OCI-LY7 (cell line): ENCODE results near the gene PACSIN3. TPM values are rescaled to one million over a fixed set of nuclear protein-coding genes. Genes with fewer than 3 reads are reported as not detected.

Experiments
- BruUV-seq: library from RNA; stranded (reverse); fragments of 400-500 nt; replicated peaks from 2 replicates; lab custom pipeline; 2021; lab: Mats Ljungman, UMichigan
- CTCF ChIA-PET: fragments of 300-600 bp; sonication (Branson Sonifier 250); formaldehyde crosslinking; loops from one replicate; lab custom pipeline; 2022; ENCODE audit warnings: antibody characterized with exemption; ENCODE audit not compliant: unreplicated experiment; lab: Charles Lee
- POLR2A ChIA-PET: fragments of 300-600 bp; sonication (Branson Sonifier 250); formaldehyde crosslinking; loops from one replicate; lab custom pipeline; 2022; ENCODE audit warnings: antibody characterized with exemption; lab: Charles Lee
- DNase-seq: peaks from one replicate; pipeline ENCODE4 v3.0.0-alpha.2; 2015; ENCODE audit warnings: low spot score
- H2AFZ ChIP-seq: fragments of 200-600 bp; sonication (generic), shearing (Covaris generic); 2 replicates; pipeline ENCODE4 v1.6.1; 2014; ENCODE audit warnings: mild to moderate bottlenecking, antibody characterized with exemption, low read length, moderate library complexity
- H3K27ac ChIP-seq: fragments of 200-600 bp; sonication (generic); 2 replicates; pipeline ENCODE4 v1.5.1; 2014; ENCODE audit warnings: mixed run types, low read depth, mild to moderate bottlenecking, moderate library complexity, low read length, inconsistent platforms; ENCODE audit not compliant: poor library complexity, severe bottlenecking
- H3K36me3 ChIP-seq: fragments of 200-600 bp; sonication (generic); 2 replicates; pipeline ENCODE4 v1.6.1; 2014; ENCODE audit warnings: mild to moderate bottlenecking, antibody characterized with exemption, low read length, moderate library complexity, mixed read lengths; ENCODE audit not compliant: insufficient read depth
- H3K4me1 ChIP-seq: fragments of 200-600 bp; sonication (generic); 2 replicates; pipeline ENCODE4 v1.5.1; 2014; ENCODE audit warnings: mild to moderate bottlenecking, low read length; ENCODE audit not compliant: insufficient read depth, poor library complexity, severe bottlenecking
- H3K4me2 ChIP-seq: fragments of 200-600 bp; sonication (generic); 2 replicates; pipeline ENCODE4 v1.6.1; 2014; ENCODE audit warnings: mild to moderate bottlenecking, low read length
- H3K4me3 ChIP-seq: fragments of 200-600 bp; sonication (generic); 2 replicates; pipeline ENCODE4 v1.5.1; 2014; ENCODE audit warnings: mild to moderate bottlenecking, low read depth, low read length; ENCODE audit not compliant: poor library complexity, severe bottlenecking
- H3K79me2 ChIP-seq: fragments of 200-600 bp; sonication (generic); 2 replicates; pipeline ENCODE4 v1.6.1; 2016; ENCODE audit warnings: low read depth, mild to moderate bottlenecking, low read length, moderate library complexity, mixed read lengths; ENCODE audit not compliant: insufficient read depth
- H3K9me2 ChIP-seq: fragments of 200-600 bp; sonication (generic); 2 replicates; pipeline ENCODE4 v1.6.1; 2016; ENCODE audit warnings: mild to moderate bottlenecking, low read length, mixed read lengths; ENCODE audit not compliant: insufficient read depth
- H3K9me3 ChIP-seq: fragments of 200-600 bp; sonication (generic); 2 replicates; pipeline ENCODE4 v1.6.1; 2014; ENCODE audit warnings: mild to moderate bottlenecking, mixed run types, low read length, mixed read lengths
- H4K20me1 ChIP-seq: fragments of 200-600 bp; sonication (generic); 2 replicates; pipeline ENCODE4 v1.6.1; 2014; ENCODE audit warnings: mild to moderate bottlenecking, antibody characterized with exemption, low read length, moderate library complexity, mixed read lengths; ENCODE audit not compliant: insufficient read depth
- EZH2phosphoT487 ChIP-seq: fragments of 200-600 bp; sonication (generic); IDR thresholded peaks from 2 replicates; pipeline ENCODE4 v1.6.1; 2018; ENCODE audit warnings: low read depth, borderline replicate concordance, mild to moderate bottlenecking, mixed run types, antibody characterized with exemption, low read length, moderate library complexity, mixed read lengths
- intact Hi-C: fragments of 100-400 bp; cut with micrococcal nuclease; formaldehyde crosslinking; loops from one replicate; pipeline ENCODE4 v1.10.0; 2022; ENCODE audit not compliant: unreplicated experiment
- total RNA-seq, 2 experiments: library from RNA; depleted of rRNA in 1 of 2; stranded (reverse); fragments of >200 nt in 1 of 2; shearing (Covaris generic) in 1 of 2; gene quantifications; 2 replicates each; pipeline ENCODE4 v1.2.3, GENCODE V29; 2014 to 2022
- TF ChIP-seq, protein P1 (sequence below): fragments of 200-600 bp; sonication (generic); conservative IDR thresholded peaks from 2 replicates; pipeline ENCODE4 v1.5.1; 2014; ENCODE audit warnings: mild to moderate bottlenecking, antibody characterized with exemption, low read length, moderate library complexity, mixed read lengths

The PACSIN3 gene
- total RNA-seq, 2 experiments from 2014 or later: not detected

GRCh38 chr11:47158242-47158641 lies 28.0 kb downstream of the PACSIN3 start:
- Histone ChIP-seq H3K4me1 (peaks cover 61% of the 10 kb centered on the region), H3K9me3 (no peaks in the 10 kb centered on the region), H4K20me1 (no peaks in the 10 kb centered on the region), H3K27ac (peak overlapping the region; percentile 28), H3K4me3 (no peak overlapping the region), H3K79me2 (no peaks in the 10 kb centered on the region), H3K4me2 (no peak overlapping the region), H3K36me3 (peaks cover 47% of the 10 kb centered on the region), H3K9me2 (no peaks in the 10 kb centered on the region), H2AFZ (no peak overlapping the region)
- no peak for DNase-seq
- BruUV-seq: no TSS peak
- TF ChIP-seq, protein P1, sequence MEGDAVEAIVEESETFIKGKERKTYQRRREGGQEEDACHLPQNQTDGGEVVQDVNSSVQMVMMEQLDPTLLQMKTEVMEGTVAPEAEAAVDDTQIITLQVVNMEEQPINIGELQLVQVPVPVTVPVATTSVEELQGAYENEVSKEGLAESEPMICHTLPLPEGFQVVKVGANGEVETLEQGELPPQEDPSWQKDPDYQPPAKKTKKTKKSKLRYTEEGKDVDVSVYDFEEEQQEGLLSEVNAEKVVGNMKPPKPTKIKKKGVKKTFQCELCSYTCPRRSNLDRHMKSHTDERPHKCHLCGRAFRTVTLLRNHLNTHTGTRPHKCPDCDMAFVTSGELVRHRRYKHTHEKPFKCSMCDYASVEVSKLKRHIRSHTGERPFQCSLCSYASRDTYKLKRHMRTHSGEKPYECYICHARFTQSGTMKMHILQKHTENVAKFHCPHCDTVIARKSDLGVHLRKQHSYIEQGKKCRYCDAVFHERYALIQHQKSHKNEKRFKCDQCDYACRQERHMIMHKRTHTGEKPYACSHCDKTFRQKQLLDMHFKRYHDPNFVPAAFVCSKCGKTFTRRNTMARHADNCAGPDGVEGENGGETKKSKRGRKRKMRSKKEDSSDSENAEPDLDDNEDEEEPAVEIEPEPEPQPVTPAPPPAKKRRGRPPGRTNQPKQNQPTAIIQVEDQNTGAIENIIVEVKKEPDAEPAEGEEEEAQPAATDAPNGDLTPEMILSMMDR: no peak
- TF ChIP-seq EZH2phosphoT487: no peak
- ChIA-PET POLR2A (interaction anchor here (0.7 kb wide), 1 partner anchor 36 kb away, joined by 3 read pairs; no protein-coding TSS in a partner anchor), CTCF (no interaction called here)
- intact Hi-C loops: no loop called here

DNA sequence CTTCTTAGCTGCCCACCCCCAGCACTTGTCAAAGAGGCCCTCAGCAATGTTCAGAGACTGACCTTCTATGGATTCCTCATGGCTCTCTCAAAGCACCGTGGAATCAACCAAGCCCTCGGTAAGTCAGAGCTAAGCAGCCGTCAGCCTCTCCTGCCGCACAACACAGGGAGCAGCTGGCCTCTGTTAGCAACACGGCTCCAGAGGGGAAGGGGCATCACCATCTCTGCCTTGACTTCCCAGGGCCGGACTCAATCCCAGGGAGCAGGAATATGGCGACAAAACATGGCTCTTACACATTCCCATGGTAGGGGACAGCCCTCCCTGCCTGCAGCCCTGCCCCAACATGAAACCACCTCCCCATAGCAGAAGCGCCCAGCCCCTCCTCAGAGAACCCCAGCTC lies 28.4 kb downstream of the PACSIN3 start:
- ChIA-PET POLR2A (interaction anchor here (0.5 to 0.7 kb wide), 2 partner anchors 35 to 270 kb away, joined by 3 read pairs; no protein-coding TSS in a partner anchor), CTCF (no interaction called here)
- Histone ChIP-seq H4K20me1 (no peaks in the 10 kb centered on the region), H3K4me2 (no peak overlapping the region), H3K9me2 (no peaks in the 10 kb centered on the region), H2AFZ (no peak overlapping the region), H3K36me3 (peaks cover 44% of the 10 kb centered on the region), H3K4me3 (no peak overlapping the region), H3K9me3 (no peaks in the 10 kb centered on the region), H3K79me2 (no peaks in the 10 kb centered on the region), H3K27ac (peak overlapping the region; percentile 28), H3K4me1 (peaks cover 66% of the 10 kb centered on the region)
- no TSS peak for BruUV-seq
- intact Hi-C loops: no loop called here
- DNase-seq: no peak
- no peak for TF ChIP-seq EZH2phosphoT487
- TF ChIP-seq, protein P1: no peak

GRCh38 chr11:47156951-47157350 lies 29.3 kb downstream of the PACSIN3 start:
- Histone ChIP-seq H3K79me2 (no peaks in the 10 kb centered on the region), H3K4me3 (no peak overlapping the region), H3K9me3 (no peaks in the 10 kb centered on the region), H3K27ac (no peak overlapping the region), H3K4me1 (peaks cover 74% of the 10 kb centered on the region), H2AFZ (no peak overlapping the region), H3K4me2 (no peak overlapping the region), H4K20me1 (no peaks in the 10 kb centered on the region), H3K36me3 (peaks cover 37% of the 10 kb centered on the region; the same call in 1 of the 2 replicates), H3K9me2 (no peaks in the 10 kb centered on the region)
- ChIA-PET CTCF (no interaction called here), POLR2A (no interaction called here)
- TF ChIP-seq EZH2phosphoT487: no peak
- intact Hi-C loops: no loop called here
- BruUV-seq: no TSS peak
- DNase-seq: no peak
